ENCODE results near the gene HPCAL1. TPM values are rescaled to one million over a fixed set of nuclear protein-coding genes. Genes with fewer than 3 reads are reported as not detected.

HPCAL1 gene
- total RNA-seq, 1 donor from 2014 or later = 17.3 TPM

- Mint-ChIP-seq H3K4me1 (peaks cover 3% of the 10 kb centered on the region), H3K27ac (ENCODE audit: unreplicated experiment) (no peak overlapping the region), H3K4me3 (no peak overlapping the region), H3K9me3 (no peaks in the 10 kb centered on the region), H3K27me3 (ENCODE audit: low read depth) (no peaks in the 10 kb centered on the region), H3K36me3 (ENCODE audit: low read depth) (no peaks in the 10 kb centered on the region)
- no peak for TF ChIP-seq CTCF (conservative IDR thresholded peaks at IDR 0.05)
- DNase-seq (ENCODE audit: low read depth, low spot score) = no peak
Measured at GRCh38 chr2:10271509-10271908, 31.2 kb upstream of the HPCAL1 start.

DNA sequence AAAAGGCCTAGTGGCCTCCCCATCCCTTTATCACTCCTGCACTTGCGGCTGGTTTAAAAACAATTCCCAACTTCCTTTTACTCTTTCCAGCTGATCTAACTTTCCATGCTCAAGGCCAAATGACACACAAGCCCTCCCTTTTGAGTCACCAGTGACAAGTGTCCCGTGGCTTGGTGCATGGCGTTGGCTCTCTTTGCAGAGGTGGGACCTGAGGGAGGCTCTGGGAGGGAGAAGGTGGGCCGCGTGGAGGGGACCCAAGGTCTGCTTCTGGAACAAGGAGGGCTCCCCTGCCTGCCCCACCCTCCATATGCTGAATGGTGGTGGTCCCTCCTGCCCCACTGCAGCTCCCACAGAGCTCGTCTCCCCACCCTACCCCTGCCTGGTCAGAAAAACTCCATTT lies 30.8 kb upstream of the HPCAL1 start:
- no peak for TF ChIP-seq CTCF (conservative IDR thresholded peaks at IDR 0.05)
- DNase-seq (ENCODE audit: low read depth, low spot score) = no peak
- Mint-ChIP-seq H3K27me3 (ENCODE audit: low read depth) (no peaks in the 10 kb centered on the region), H3K36me3 (ENCODE audit: low read depth) (no peaks in the 10 kb centered on the region), H3K4me1 (peaks cover 3% of the 10 kb centered on the region), H3K9me3 (no peaks in the 10 kb centered on the region), H3K27ac (ENCODE audit: unreplicated experiment) (no peak overlapping the region), H3K4me3 (no peak overlapping the region)

- DNase-seq (ENCODE audit: low read depth, low spot score) = no peak
- Mint-ChIP-seq H3K4me3 (no peak overlapping the region), H3K9me3 (no peaks in the 10 kb centered on the region), H3K36me3 (ENCODE audit: low read depth) (no peaks in the 10 kb centered on the region), H3K4me1 (peaks cover 3% of the 10 kb centered on the region), H3K27ac (ENCODE audit: unreplicated experiment) (no peak overlapping the region), H3K27me3 (ENCODE audit: low read depth) (no peaks in the 10 kb centered on the region)
- no peak for TF ChIP-seq CTCF (conservative IDR thresholded peaks at IDR 0.05)
Measured at GRCh38 chr2:10272464-10272863, 30.2 kb upstream of the HPCAL1 start.

DNA sequence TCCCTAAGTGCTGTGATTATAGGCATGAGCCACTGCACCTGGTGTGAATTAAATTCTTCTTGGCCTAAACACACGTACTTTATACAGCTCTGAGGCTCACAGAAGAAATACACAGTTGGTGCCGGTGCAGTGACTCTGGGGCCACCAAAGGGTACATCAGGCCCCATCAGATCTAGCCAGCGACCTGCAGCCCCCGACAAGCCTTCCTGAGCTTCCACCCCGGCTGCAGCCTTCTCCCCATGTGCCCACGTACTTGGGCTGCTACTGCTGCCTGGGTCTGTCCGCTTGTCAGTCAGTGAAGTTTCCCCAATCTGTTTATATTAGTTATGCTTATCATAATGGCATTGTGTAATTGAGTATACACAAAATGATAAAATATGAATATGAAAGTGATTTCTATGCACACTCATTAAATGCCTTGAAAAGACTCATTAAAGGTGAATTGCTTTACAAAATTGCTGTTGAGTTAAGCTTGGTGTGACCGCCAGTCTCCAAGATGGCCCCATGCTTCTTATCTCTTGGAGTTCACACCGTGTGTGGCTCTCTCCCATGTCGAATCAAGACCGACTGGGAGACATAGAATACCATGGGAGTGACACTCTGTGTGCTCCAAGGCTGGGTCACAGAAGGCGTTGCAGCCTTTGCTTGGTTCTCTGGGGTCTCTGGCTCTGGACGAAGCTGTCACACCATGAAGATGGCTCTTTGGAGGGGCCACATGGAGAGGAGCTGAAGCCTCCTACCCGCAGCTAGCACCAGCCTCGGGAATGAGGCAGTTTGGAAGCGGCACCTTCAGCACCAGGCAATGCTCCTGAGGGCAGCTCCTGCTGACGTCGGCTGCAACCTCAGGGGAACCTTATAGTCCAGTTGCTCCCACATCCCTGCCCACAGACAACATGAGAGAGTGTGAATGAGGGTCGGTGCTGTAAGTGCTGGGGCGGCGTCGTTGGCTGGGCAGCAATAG lies 29.2 kb upstream of the HPCAL1 start:
- no peak for TF ChIP-seq CTCF (conservative IDR thresholded peaks at IDR 0.05)
- Mint-ChIP-seq H3K4me1 (peaks cover 8% of the 10 kb centered on the region), H3K36me3 (ENCODE audit: low read depth) (no peaks in the 10 kb centered on the region), H3K27ac (ENCODE audit: unreplicated experiment) (no peak overlapping the region), H3K27me3 (ENCODE audit: low read depth) (no peaks in the 10 kb centered on the region), H3K4me3 (no peak overlapping the region), H3K9me3 (no peaks in the 10 kb centered on the region)
- no peak for DNase-seq (ENCODE audit: low read depth, low spot score)

GRCh38 chr2:10274376-10274775 lies 28.3 kb upstream of the HPCAL1 start:
- Mint-ChIP-seq H3K36me3 (ENCODE audit: low read depth) (no peaks in the 10 kb centered on the region), H3K9me3 (no peaks in the 10 kb centered on the region), H3K4me3 (no peak overlapping the region), H3K27ac (ENCODE audit: unreplicated experiment) (no peak overlapping the region), H3K27me3 (ENCODE audit: low read depth) (no peaks in the 10 kb centered on the region), H3K4me1 (peaks cover 15% of the 10 kb centered on the region)
- DNase-seq (ENCODE audit: low read depth, low spot score) = no peak
- no peak for TF ChIP-seq CTCF (conservative IDR thresholded peaks at IDR 0.05)

All from neural crest cell (in vitro differentiated cells).